H1 (cell line): Measurements from ENCODE around the gene TSPAN16. TPM values are rescaled to one million over a fixed set of nuclear protein-coding genes. Genes with fewer than 3 reads are reported as not detected.

Source experiments
- polyA plus RNA-seq, 7 experiments: library from polyadenylated mRNA; depleted of rRNA in 3 of 7; stranded (reverse) in 5 of 7; unstranded in 2 of 7; fragments of >200 nt in 5 of 7; fragments of 200-250 nt in 2 of 7; gene quantifications; 1 replicate in 5 of 7; 2 replicates in 1 of 7; 4 replicates in 1 of 7; pipeline versions ENCODE4 v1.2.1 to v1.2.3, GENCODE V29; 2011 to 2013; ENCODE audit warnings: missing spikeins in 2 of 7, mixed read lengths in 2 of 7
- total RNA-seq: library from RNA; stranded (reverse); fragmentation: NEBNext Ultra II Directional; extraction: Animal tissue kit (Norgen Biotek cat#: 25700); gene quantifications from 2 replicates; pipeline ENCODE4 v1.2.1, GENCODE V29; 2021
- TF ChIP-seq, protein P1 (sequence below), 3 experiments: IDR thresholded peaks; 1 replicate in 2 of 3; 2 replicates in 1 of 3; pipeline versions ENCODE4 v1.5.1 to v1.6.1; 2011; ENCODE audit warnings: low read length in 3 of 3, mild to moderate bottlenecking in 3 of 3, inconsistent platforms in 2 of 3, low read depth in 1 of 3, moderate library complexity in 1 of 3; ENCODE audit not compliant: insufficient read depth in 1 of 3; ENCODE audit errors: control extremely low read depth in 1 of 3

Gene TSPAN16
- total and polyA plus RNA-seq, 2 of the 8 experiments (the other 6 are each of a cell fraction or from before 2014, with no cell fraction given), result not detected

GRCh38 chr19:11321191-11322126 is 25.5 kb downstream of the TSPAN16 start (continued):
- TF ChIP-seq, protein P1, sequence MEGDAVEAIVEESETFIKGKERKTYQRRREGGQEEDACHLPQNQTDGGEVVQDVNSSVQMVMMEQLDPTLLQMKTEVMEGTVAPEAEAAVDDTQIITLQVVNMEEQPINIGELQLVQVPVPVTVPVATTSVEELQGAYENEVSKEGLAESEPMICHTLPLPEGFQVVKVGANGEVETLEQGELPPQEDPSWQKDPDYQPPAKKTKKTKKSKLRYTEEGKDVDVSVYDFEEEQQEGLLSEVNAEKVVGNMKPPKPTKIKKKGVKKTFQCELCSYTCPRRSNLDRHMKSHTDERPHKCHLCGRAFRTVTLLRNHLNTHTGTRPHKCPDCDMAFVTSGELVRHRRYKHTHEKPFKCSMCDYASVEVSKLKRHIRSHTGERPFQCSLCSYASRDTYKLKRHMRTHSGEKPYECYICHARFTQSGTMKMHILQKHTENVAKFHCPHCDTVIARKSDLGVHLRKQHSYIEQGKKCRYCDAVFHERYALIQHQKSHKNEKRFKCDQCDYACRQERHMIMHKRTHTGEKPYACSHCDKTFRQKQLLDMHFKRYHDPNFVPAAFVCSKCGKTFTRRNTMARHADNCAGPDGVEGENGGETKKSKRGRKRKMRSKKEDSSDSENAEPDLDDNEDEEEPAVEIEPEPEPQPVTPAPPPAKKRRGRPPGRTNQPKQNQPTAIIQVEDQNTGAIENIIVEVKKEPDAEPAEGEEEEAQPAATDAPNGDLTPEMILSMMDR (IDR thresholded peaks at IDR 0.05; ENCODE audit: control extremely low read depth in 1 of 3, insufficient read depth in 1 of 3, low read depth in 1 of 3, low read length in 3 of 3), result peak; percentile 40 to 62 (median 42)
